HEK293 (cell line): ENCODE data around the gene DFFA.

Experiments
- HOXA7 ChIP-seq: sonication (generic); formaldehyde crosslinking; IDR thresholded peaks from 2 replicates; pipeline ENCODE4 v1.8.1; 2022; ENCODE audit warnings: missing genetic modification reagents, borderline replicate concordance
- REST ChIP-seq: fragments of 450-650 bp; formaldehyde crosslinking; IDR thresholded peaks from 2 replicates; pipeline ENCODE4 v1.5.1; 2016; ENCODE audit warnings: missing biosample characterization, missing genetic modification characterization
- ZFP69B ChIP-seq: fragments of 450-650 bp; formaldehyde crosslinking; IDR thresholded peaks from 2 replicates; pipeline ENCODE4 v1.5.1; 2016; ENCODE audit warnings: missing biosample characterization, missing genetic modification characterization
- ZNF202 ChIP-seq: fragments of 450-650 bp; formaldehyde crosslinking; IDR thresholded peaks from 2 replicates; pipeline ENCODE4 v1.5.1; 2016; ENCODE audit warnings: missing biosample characterization, missing genetic modification characterization, borderline replicate concordance
- ZNF394 ChIP-seq: fragments of 450-650 bp; formaldehyde crosslinking; IDR thresholded peaks from 2 replicates; pipeline ENCODE4 v1.5.1; 2016; ENCODE audit warnings: missing biosample characterization, missing genetic modification characterization, mild to moderate bottlenecking, moderate library complexity, borderline replicate concordance
- ZNF561 ChIP-seq: fragments of 450-650 bp; IDR thresholded peaks from 2 replicates; pipeline ENCODE4 v1.5.1; 2018; ENCODE audit warnings: missing biosample characterization, missing genetic modification characterization, borderline replicate concordance
- TF ChIP-seq, protein P1 (sequence below): fragments of 450-650 bp; formaldehyde crosslinking; IDR thresholded peaks from 2 replicates; pipeline ENCODE4 v1.5.1; 2016; ENCODE audit warnings: missing biosample characterization, missing genetic modification characterization

GRCh38 chr1:10519016-10519417, 46.7 kb upstream of the DFFA start:
- no peak for TF ChIP-seq HOXA7 (CRISPR knock-in tag)
- TF ChIP-seq, protein P1, sequence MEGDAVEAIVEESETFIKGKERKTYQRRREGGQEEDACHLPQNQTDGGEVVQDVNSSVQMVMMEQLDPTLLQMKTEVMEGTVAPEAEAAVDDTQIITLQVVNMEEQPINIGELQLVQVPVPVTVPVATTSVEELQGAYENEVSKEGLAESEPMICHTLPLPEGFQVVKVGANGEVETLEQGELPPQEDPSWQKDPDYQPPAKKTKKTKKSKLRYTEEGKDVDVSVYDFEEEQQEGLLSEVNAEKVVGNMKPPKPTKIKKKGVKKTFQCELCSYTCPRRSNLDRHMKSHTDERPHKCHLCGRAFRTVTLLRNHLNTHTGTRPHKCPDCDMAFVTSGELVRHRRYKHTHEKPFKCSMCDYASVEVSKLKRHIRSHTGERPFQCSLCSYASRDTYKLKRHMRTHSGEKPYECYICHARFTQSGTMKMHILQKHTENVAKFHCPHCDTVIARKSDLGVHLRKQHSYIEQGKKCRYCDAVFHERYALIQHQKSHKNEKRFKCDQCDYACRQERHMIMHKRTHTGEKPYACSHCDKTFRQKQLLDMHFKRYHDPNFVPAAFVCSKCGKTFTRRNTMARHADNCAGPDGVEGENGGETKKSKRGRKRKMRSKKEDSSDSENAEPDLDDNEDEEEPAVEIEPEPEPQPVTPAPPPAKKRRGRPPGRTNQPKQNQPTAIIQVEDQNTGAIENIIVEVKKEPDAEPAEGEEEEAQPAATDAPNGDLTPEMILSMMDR (tag by site-specific recombination): no peak
- no peak for TF ChIP-seq REST (tag by site-specific recombination)
- TF ChIP-seq ZNF202 (tag by site-specific recombination): no peak
- no peak for TF ChIP-seq ZFP69B (tag by site-specific recombination)
- TF ChIP-seq ZNF394 (tag by site-specific recombination): no peak
- no peak for TF ChIP-seq ZNF561
